Loucy (cell line): ENCODE data around the gene VAV3.

Source experiments
- EZH2phosphoT487 ChIP-seq: fragments of 200-600 bp; IDR thresholded peaks from 2 replicates; pipeline ENCODE4 v1.6.1; 2018; ENCODE audit warnings: antibody characterized with exemption, mild to moderate bottlenecking, moderate library complexity, borderline replicate concordance
- TF ChIP-seq, protein P1 (sequence below): fragments of 200-600 bp; sonication (generic); conservative IDR thresholded peaks from 2 replicates; pipeline ENCODE4 v1.5.1; 2014; ENCODE audit warnings: mild to moderate bottlenecking, antibody characterized with exemption, low read length

DNA sequence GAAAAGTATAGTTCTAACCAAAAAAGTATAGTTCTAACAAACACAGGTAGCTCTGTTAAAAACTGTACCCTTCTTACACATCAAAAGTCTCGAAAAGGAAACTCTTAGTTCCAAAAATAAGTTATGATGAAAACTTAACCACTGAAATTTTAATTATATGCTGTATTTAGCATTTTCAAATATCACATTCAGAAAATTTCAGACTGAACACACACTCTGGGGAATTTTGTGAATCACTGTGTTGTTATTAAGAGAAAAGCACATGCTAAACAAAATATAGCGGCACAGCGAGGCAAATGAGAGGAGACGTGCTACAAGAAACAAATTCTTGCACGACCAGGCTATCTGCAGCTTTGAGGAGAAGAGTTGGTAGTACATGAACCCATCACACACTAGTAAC is 30.4 kb downstream of the VAV3 start:
- TF ChIP-seq, protein P1, sequence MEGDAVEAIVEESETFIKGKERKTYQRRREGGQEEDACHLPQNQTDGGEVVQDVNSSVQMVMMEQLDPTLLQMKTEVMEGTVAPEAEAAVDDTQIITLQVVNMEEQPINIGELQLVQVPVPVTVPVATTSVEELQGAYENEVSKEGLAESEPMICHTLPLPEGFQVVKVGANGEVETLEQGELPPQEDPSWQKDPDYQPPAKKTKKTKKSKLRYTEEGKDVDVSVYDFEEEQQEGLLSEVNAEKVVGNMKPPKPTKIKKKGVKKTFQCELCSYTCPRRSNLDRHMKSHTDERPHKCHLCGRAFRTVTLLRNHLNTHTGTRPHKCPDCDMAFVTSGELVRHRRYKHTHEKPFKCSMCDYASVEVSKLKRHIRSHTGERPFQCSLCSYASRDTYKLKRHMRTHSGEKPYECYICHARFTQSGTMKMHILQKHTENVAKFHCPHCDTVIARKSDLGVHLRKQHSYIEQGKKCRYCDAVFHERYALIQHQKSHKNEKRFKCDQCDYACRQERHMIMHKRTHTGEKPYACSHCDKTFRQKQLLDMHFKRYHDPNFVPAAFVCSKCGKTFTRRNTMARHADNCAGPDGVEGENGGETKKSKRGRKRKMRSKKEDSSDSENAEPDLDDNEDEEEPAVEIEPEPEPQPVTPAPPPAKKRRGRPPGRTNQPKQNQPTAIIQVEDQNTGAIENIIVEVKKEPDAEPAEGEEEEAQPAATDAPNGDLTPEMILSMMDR, result no peak
- TF ChIP-seq EZH2phosphoT487, result no peak
